K562 (cell line): ENCODE measurements around the gene COL5A1. TPM values are rescaled to one million over a fixed set of nuclear protein-coding genes. Genes with fewer than 3 reads are reported as not detected.

ENCODE experiments used
- ATAC-seq: fragments of 200-7000 bp; cut with Tn5 transposase; 3 replicates; pipeline ENCODE4 v1.9.1; 2020; ENCODE audit warnings: moderate library complexity
- BruUV-seq: library from RNA; stranded (reverse); fragments of 400-500 nt; replicated peaks from 2 replicates; lab custom pipeline; 2021; lab: Mats Ljungman, UMichigan
- CTCF ChIA-PET: fragments of 300-600 bp; formaldehyde crosslinking; extraction: SDS; loops from one replicate; lab custom pipeline; 2021; ENCODE audit warnings: low intra/inter-chr PET ratio; lab: Yijun Ruan, JAX
- POLR2A ChIA-PET: fragments of 300-600, 350-650 bp; sonication (Branson Sonifier 250); formaldehyde crosslinking; extraction: SDS; loops from one replicate; lab custom pipeline; 2021; ENCODE audit warnings: antibody characterized with exemption, inconsistent platforms; lab: Yijun Ruan, JAX
- DNase-seq, 4 experiments: peaks; one replicate each; pipeline versions ENCODE4 v3.0.0 to v3.0.0-alpha.2; 2011 to 2018; ENCODE audit warnings: low spot score in 3 of 4, mixed read lengths in 3 of 4; ENCODE audit errors: extremely low read depth in 1 of 4
- FAIRE-seq: peaks from 2 replicates; lab custom pipeline; 2011; peaks lifted over from hg19 to GRCh38; lab: Jason Lieb, UNC
- H2AFZ ChIP-seq: 2 replicates; pipeline ENCODE4 v1.6.0; 2011; ENCODE audit warnings: low read depth, low read length, control low read depth, inconsistent platforms
- H3K27ac ChIP-seq: fragments of 200-600 bp; 3 replicates; pipeline ENCODE4 v1.8.0; 2011; ENCODE audit warnings: low read depth, mild to moderate bottlenecking, control low read depth, inconsistent platforms, low read length, moderate library complexity, mixed read lengths; ENCODE audit errors: extremely low read depth
- H3K27me3 ChIP-seq, 2 experiments: fragments of 300-600 bp in 1 of 2; 2 replicates in 1 of 2; 3 replicates in 1 of 2; pipeline versions ENCODE4 v1.6.0 to v1.8.0; 2011; ENCODE audit warnings: inconsistent platforms in 2 of 2, low read length in 2 of 2, mild to moderate bottlenecking in 1 of 2, mixed read lengths in 1 of 2, moderate library complexity in 1 of 2; ENCODE audit not compliant: control insufficient read depth in 2 of 2, insufficient read depth in 2 of 2
- H3K36me3 ChIP-seq: fragments of 300-600 bp; 3 replicates; pipeline ENCODE4 v1.8.0; 2011; ENCODE audit warnings: mild to moderate bottlenecking, low read length, inconsistent platforms; ENCODE audit not compliant: control insufficient read depth, insufficient read depth
- H3K4me1 ChIP-seq, 2 experiments: fragments of 200-600 bp in 1 of 2; replicated peaks in 1 of 2; 2 replicates in 1 of 2; 3 replicates in 1 of 2; pipeline versions ENCODE4 v1.5.1 to v1.8.0; 2011; ENCODE audit warnings: inconsistent platforms in 2 of 2, low read length in 2 of 2, mild to moderate bottlenecking in 1 of 2, mixed read lengths in 1 of 2, moderate library complexity in 1 of 2; ENCODE audit not compliant: control insufficient read depth in 2 of 2, insufficient read depth in 2 of 2
- H3K4me2 ChIP-seq: 2 replicates; pipeline ENCODE4 v1.6.1; 2011; ENCODE audit warnings: low read length, control low read depth, inconsistent platforms, mixed read lengths; ENCODE audit not compliant: insufficient read depth
- H3K4me3 ChIP-seq: fragments of 200-600 bp; sonication (generic), shearing (Covaris generic); 2 replicates; pipeline ENCODE4 v1.5.1; 2016; ENCODE audit warnings: control low read depth, inconsistent platforms
- H3K79me2 ChIP-seq: fragments of 200-600 bp; 3 replicates; pipeline ENCODE4 v1.8.0; 2011; ENCODE audit warnings: low read length, inconsistent platforms; ENCODE audit not compliant: control insufficient read depth, insufficient read depth
- H3K9ac ChIP-seq, 2 experiments: 2 replicates each; pipeline versions ENCODE4 v1.6.0 to v1.6.1; 2011; ENCODE audit warnings: low read depth in 2 of 2, low read length in 2 of 2, control low read depth in 1 of 2, inconsistent platforms in 1 of 2, mild to moderate bottlenecking in 1 of 2, mixed read lengths in 1 of 2; ENCODE audit not compliant: insufficient read depth in 1 of 2
- H3K9me1 ChIP-seq: one replicate; pipeline ENCODE4 v1.6.0; 2011; ENCODE audit warnings: inconsistent platforms, mild to moderate bottlenecking, low read length, moderate library complexity; ENCODE audit not compliant: control insufficient read depth, insufficient read depth
- H3K9me3 ChIP-seq: replicated peaks from 2 replicates; pipeline ENCODE4 v1.5.1; 2011; ENCODE audit warnings: low read depth, low read length, inconsistent platforms; ENCODE audit not compliant: control insufficient read depth, insufficient read depth
- H4K20me1 ChIP-seq: replicated peaks from 2 replicates; pipeline ENCODE4 v1.6.1; 2011; ENCODE audit warnings: low read length, inconsistent platforms, mixed read lengths; ENCODE audit not compliant: control insufficient read depth, insufficient read depth
- CAMTA2 ChIP-seq: fragments of 250-450 bp; sonication (Bioruptor Pico); conservative IDR thresholded peaks from 2 replicates; pipeline ENCODE4 v1.5.1; 2022
- PHF20 ChIP-seq: fragments of 450-650 bp; IDR thresholded peaks from 2 replicates; pipeline ENCODE4 v1.6.1; 2018; ENCODE audit not compliant: partially characterized antibody
- POLR2A ChIP-seq: fragments of 450-650 bp; conservative IDR thresholded peaks from 2 replicates; pipeline ENCODE4 v1.6.1; 2016
- POU5F1 ChIP-seq: fragments of 150-350 bp; IDR thresholded peaks from 2 replicates; pipeline ENCODE4 v1.6.1; 2014; ENCODE audit warnings: borderline replicate concordance, low read length, low read depth, mild to moderate bottlenecking; ENCODE audit not compliant: partially characterized antibody
- PURB ChIP-seq: sonication (generic); formaldehyde crosslinking; IDR thresholded peaks from 2 replicates; pipeline ENCODE4 v1.9.0; 2021; ENCODE audit warnings: low read depth, mild to moderate bottlenecking, missing genetic modification reagents
- WHSC1 ChIP-seq: IDR thresholded peaks from one replicate; pipeline ENCODE4 v1.6.1; 2012; ENCODE audit warnings: low read length, control low read depth, inconsistent platforms
- WGBS: fragments of 100-300 bp; shearing (Covaris generic); methylation state at CpG from one replicate; pipeline ENCODE4 v1.1.6; 2016; ENCODE audit warnings: low coverage, mixed read lengths; ENCODE audit not compliant: insufficient coverage; ENCODE audit errors: missing lambda C conversion rate; 5-methylcytosine and 5-hydroxymethylcytosine counted together
- in situ Hi-C: fragments of 300-500 bp; cut with MboI; formaldehyde crosslinking; loops from 4 replicates; pipeline ENCODE4 v1.15.0; 2018; ENCODE audit warnings: inconsistent platforms, mixed read lengths
- intact Hi-C: fragments of 100-400 bp; cut with micrococcal nuclease; formaldehyde crosslinking; loops from 2 replicates; pipeline ENCODE4 v1.14.2; 2022
- polyA plus RNA-seq, 8 experiments: library from polyadenylated mRNA; depleted of rRNA in 4 of 8; stranded (reverse) in 5 of 8; unstranded in 3 of 8; fragments of >200 nt; fragmentation: Nextera tagmentation in 2 of 8; fragmentation: Illumina TruSeq in 1 of 8; extraction: Ambion mirVana in 2 of 8; extraction: Trizol in 1 of 8; gene quantifications; 2 replicates each; pipeline versions ENCODE4 v1.2.1 to v1.2.3, GENCODE V29; 2011 to 2014; ENCODE audit warnings: inconsistent platforms in 1 of 8, missing spikeins in 1 of 8
- total RNA-seq, 7 experiments: library from RNA; depleted of rRNA in 6 of 7; stranded (reverse); fragments of >200 nt in 6 of 7; fragmentation: Illumina TruSeq in 2 of 7; extraction: Trizol in 2 of 7; gene quantifications; 2 replicates each; pipeline versions ENCODE4 v1.2.1 to v1.2.3, GENCODE V29; 2011 to 2021; ENCODE audit warnings: low replicate concordance in 1 of 7
- TF ChIP-seq, protein P1 (sequence below): sonication (generic); formaldehyde crosslinking; IDR thresholded peaks from 2 replicates; pipeline ENCODE4 v1.8.1; 2022; ENCODE audit warnings: missing genetic modification reagents
- TF ChIP-seq, protein P2 (sequence below): sonication (generic); formaldehyde crosslinking; IDR thresholded peaks from 2 replicates; pipeline ENCODE4 v1.8.0; 2022; ENCODE audit warnings: missing genetic modification reagents, mild to moderate bottlenecking, borderline replicate concordance
- TF ChIP-seq, protein P3 (sequence below): fragments of 450-650 bp; IDR thresholded peaks from 2 replicates; pipeline ENCODE4 v1.6.1; 2018; ENCODE audit warnings: mild to moderate bottlenecking, low read depth; ENCODE audit not compliant: partially characterized antibody
- TF ChIP-seq, protein P4 (sequence below): sonication (generic); formaldehyde crosslinking; IDR thresholded peaks from 2 replicates; pipeline ENCODE4 v1.8.1; 2023; ENCODE audit warnings: mild to moderate bottlenecking, missing genetic modification reagents
- TF ChIP-seq, protein P5 (sequence below): fragments of 250-450 bp; sonication (Bioruptor Pico); IDR thresholded peaks from 2 replicates; pipeline ENCODE4 v1.5.0; 2021

Gene COL5A1
- total and polyA plus RNA-seq, 9 of the 15 experiments (the other 6 are each of a cell fraction or from before 2014, with no cell fraction given) = under 0.01 to 0.13 (median 0.04) TPM; not detected in 6

DNA sequence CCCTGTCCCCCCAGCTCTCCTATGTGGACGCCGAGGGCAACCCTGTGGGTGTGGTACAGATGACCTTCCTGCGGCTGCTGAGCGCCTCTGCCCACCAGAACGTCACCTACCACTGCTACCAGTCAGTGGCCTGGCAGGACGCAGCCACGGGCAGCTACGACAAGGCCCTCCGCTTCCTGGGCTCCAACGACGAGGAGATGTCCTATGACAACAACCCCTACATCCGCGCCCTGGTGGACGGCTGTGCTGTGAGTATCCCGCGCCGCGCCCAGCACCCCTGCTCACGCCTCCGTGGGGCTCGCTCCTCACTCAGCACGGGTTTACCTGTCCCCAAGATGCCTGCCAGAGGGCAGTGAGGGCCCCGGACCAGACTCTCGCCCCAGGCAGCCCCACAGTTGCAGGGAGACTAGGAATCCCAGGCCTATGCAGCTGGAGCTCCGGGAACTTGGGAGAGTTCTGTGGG is 193.4 kb downstream of the COL5A1 start:
- Histone ChIP-seq H3K79me2 (no peaks in the 10 kb centered on the region), H3K27me3 (peaks cover 8 to 88% of the 10 kb centered on the region in 2 experiments; a peak in 4 of 5 replicates), H3K4me1 (peaks cover 0 to 3% of the 10 kb centered on the region in 2 experiments; a peak in 2 of 5 replicates), H3K27ac (no peak overlapping the region), H3K9me3 (no peaks in the 10 kb centered on the region), H3K9ac (no peak overlapping the region), H3K4me2 (no peak overlapping the region), H3K36me3 (no peaks in the 10 kb centered on the region), H3K4me3 (no peak overlapping the region), H3K9me1 (no peaks in the 10 kb centered on the region), H2AFZ (no peak overlapping the region), H4K20me1 (peaks cover 11% of the 10 kb centered on the region; the same call in 1 of the 2 replicates)
- in situ Hi-C loops = no loop called here
- TF ChIP-seq, protein P1, sequence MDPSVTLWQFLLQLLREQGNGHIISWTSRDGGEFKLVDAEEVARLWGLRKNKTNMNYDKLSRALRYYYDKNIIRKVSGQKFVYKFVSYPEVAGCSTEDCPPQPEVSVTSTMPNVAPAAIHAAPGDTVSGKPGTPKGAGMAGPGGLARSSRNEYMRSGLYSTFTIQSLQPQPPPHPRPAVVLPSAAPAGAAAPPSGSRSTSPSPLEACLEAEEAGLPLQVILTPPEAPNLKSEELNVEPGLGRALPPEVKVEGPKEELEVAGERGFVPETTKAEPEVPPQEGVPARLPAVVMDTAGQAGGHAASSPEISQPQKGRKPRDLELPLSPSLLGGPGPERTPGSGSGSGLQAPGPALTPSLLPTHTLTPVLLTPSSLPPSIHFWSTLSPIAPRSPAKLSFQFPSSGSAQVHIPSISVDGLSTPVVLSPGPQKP (CRISPR knock-in tag) = no peak
- TF ChIP-seq, protein P2, sequence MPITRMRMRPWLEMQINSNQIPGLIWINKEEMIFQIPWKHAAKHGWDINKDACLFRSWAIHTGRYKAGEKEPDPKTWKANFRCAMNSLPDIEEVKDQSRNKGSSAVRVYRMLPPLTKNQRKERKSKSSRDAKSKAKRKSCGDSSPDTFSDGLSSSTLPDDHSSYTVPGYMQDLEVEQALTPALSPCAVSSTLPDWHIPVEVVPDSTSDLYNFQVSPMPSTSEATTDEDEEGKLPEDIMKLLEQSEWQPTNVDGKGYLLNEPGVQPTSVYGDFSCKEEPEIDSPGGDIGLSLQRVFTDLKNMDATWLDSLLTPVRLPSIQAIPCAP (CRISPR knock-in tag) = no peak
- no peak for TF ChIP-seq WHSC1
- TF ChIP-seq, protein P3, sequence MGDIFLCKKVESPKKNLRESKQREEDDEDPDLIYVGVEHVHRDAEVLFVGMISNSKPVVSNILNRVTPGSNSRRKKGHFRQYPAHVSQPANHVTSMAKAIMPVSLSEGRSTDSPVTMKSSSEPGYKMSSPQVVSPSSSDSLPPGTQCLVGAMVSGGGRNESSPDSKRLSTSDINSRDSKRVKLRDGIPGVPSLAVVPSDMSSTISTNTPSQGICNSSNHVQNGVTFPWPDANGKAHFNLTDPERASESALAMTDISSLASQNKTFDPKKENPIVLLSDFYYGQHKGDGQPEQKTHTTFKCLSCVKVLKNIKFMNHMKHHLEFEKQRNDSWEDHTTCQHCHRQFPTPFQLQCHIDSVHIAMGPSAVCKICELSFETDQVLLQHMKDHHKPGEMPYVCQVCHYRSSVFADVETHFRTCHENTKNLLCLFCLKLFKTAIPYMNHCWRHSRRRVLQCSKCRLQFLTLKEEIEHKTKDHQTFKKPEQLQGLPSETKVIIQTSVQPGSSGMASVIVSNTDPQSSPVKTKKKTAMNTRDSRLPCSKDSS = no peak
- TF ChIP-seq, protein P4, sequence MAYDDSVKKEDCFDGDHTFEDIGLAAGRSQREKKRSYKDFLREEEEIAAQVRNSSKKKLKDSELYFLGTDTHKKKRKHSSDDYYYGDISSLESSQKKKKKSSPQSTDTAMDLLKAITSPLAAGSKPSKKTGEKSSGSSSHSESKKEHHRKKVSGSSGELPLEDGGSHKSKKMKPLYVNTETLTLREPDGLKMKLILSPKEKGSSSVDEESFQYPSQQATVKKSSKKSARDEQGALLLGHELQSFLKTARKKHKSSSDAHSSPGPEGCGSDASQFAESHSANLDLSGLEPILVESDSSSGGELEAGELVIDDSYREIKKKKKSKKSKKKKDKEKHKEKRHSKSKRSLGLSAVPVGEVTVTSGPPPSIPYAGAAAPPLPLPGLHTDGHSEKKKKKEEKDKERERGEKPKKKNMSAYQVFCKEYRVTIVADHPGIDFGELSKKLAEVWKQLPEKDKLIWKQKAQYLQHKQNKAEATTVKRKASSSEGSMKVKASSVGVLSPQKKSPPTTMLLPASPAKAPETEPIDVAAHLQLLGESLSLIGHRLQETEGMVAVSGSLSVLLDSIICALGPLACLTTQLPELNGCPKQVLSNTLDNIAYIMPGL (CRISPR knock-in tag) = no peak
- no peak for TF ChIP-seq PURB (CRISPR knock-in tag)
- TF ChIP-seq PHF20 = no peak
- TF ChIP-seq, protein P5, sequence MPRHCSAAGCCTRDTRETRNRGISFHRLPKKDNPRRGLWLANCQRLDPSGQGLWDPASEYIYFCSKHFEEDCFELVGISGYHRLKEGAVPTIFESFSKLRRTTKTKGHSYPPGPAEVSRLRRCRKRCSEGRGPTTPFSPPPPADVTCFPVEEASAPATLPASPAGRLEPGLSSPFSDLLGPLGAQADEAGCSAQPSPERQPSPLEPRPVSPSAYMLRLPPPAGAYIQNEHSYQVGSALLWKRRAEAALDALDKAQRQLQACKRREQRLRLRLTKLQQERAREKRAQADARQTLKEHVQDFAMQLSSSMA (CRISPR knock-in tag) = no peak
- no peak for TF ChIP-seq POU5F1
- no peak for TF ChIP-seq CAMTA2 (CRISPR knock-in tag)
- no peak for TF ChIP-seq POLR2A
- no peak for DNase-seq
- CTCF ChIA-PET = no interaction called here
- no peak for FAIRE-seq
- BruUV-seq = no TSS peak
- WGBS = 4% methylated on average over 23 of the region's 25 CpGs
- POLR2A ChIA-PET = no interaction called here
- intact Hi-C loops = no loop called here
- ATAC-seq = no peak
